WERI-Rb-1 (cell line): ENCODE data around the gene LRRTM4.

Experiments
- DNase-seq: peaks from one replicate; pipeline ENCODE4 v3.0.0-alpha.2; 2020
- H3K27ac ChIP-seq: fragments of 250-450 bp; sonication (Bioruptor Pico); 2 replicates; pipeline ENCODE4 v1.5.1; 2020; ENCODE audit warnings: mild to moderate bottlenecking, moderate library complexity
- H3K27me3 ChIP-seq: fragments of 250-450 bp; sonication (Bioruptor Pico); 2 replicates; pipeline ENCODE4 v1.5.1; 2021; ENCODE audit warnings: mild to moderate bottlenecking, low read depth, moderate library complexity; ENCODE audit not compliant: insufficient read depth, severe bottlenecking
- H3K36me3 ChIP-seq: fragments of 250-450 bp; sonication (Bioruptor Pico); 2 replicates; pipeline ENCODE4 v1.5.1; 2020; ENCODE audit warnings: mild to moderate bottlenecking, moderate library complexity
- H3K4me3 ChIP-seq: 2 replicates; pipeline ENCODE4 v1.5.1; 2011; ENCODE audit warnings: low read depth, mild to moderate bottlenecking, control low read depth, low read length
- H3K9me3 ChIP-seq: fragments of 250-450 bp; sonication (Bioruptor Pico); 2 replicates; pipeline ENCODE4 v1.5.1; 2021; ENCODE audit warnings: mild to moderate bottlenecking, moderate library complexity; ENCODE audit not compliant: severe bottlenecking
- CTCF ChIP-seq: IDR thresholded peaks from 2 replicates; pipeline ENCODE4 v1.5.1; 2011; ENCODE audit warnings: low read depth, mild to moderate bottlenecking, control low read depth, inconsistent platforms, low read length

Gene LRRTM4

GRCh38 chr2:77507657-77508056 is 14.5 kb downstream of the LRRTM4 start:
- H3K4me3 ChIP-seq: no peak overlapping the region
- H3K27me3 ChIP-seq: no peaks in the 10 kb centered on the region
- no peak for TF ChIP-seq CTCF
- H3K36me3 ChIP-seq: no peaks in the 10 kb centered on the region
- no peak overlapping the region for H3K27ac ChIP-seq
- H3K9me3 ChIP-seq: no peaks in the 10 kb centered on the region
- no peak for DNase-seq

GRCh38 chr2:77488141-77488540 is 34.0 kb downstream of the LRRTM4 start:
- DNase-seq: no peak
- TF ChIP-seq CTCF: no peak

GRCh38 chr2:77487074-77487803 is 34.9 kb downstream of the LRRTM4 start:
- no peaks in the 10 kb centered on the region for H3K9me3 ChIP-seq
- no peaks in the 10 kb centered on the region for H3K36me3 ChIP-seq
- no peak overlapping the region for H3K27ac ChIP-seq
- no peak for DNase-seq
- no peak overlapping the region for H3K4me3 ChIP-seq
- no peak for TF ChIP-seq CTCF
- H3K27me3 ChIP-seq: no peaks in the 10 kb centered on the region

More at GRCh38 chr2:77488141-77488540, 34.0 kb downstream of the LRRTM4 start:
- H3K9me3 ChIP-seq: no peaks in the 10 kb centered on the region
- H3K27ac ChIP-seq: no peak overlapping the region
- no peak overlapping the region for H3K4me3 ChIP-seq
- no peaks in the 10 kb centered on the region for H3K36me3 ChIP-seq
- H3K27me3 ChIP-seq: no peaks in the 10 kb centered on the region

GRCh38 chr2:77484026-77484425 is 38.1 kb downstream of the LRRTM4 start:
- no peak overlapping the region for H3K4me3 ChIP-seq
- no peak for TF ChIP-seq CTCF
- no peaks in the 10 kb centered on the region for H3K27me3 ChIP-seq
- DNase-seq: no peak
- H3K9me3 ChIP-seq: no peaks in the 10 kb centered on the region
- no peak overlapping the region for H3K27ac ChIP-seq
- H3K36me3 ChIP-seq: no peaks in the 10 kb centered on the region

GRCh38 chr2:77479895-77480294 is 42.3 kb downstream of the LRRTM4 start:
- no peaks in the 10 kb centered on the region for H3K36me3 ChIP-seq
- DNase-seq: no peak
- no peaks in the 10 kb centered on the region for H3K27me3 ChIP-seq
- no peaks in the 10 kb centered on the region for H3K9me3 ChIP-seq
- no peak overlapping the region for H3K4me3 ChIP-seq
- no peak for TF ChIP-seq CTCF
- H3K27ac ChIP-seq: no peak overlapping the region

GRCh38 chr2:77479395-77479794 is 42.8 kb downstream of the LRRTM4 start:
- no peak for DNase-seq
- H3K27ac ChIP-seq: no peak overlapping the region
- H3K4me3 ChIP-seq: no peak overlapping the region
- no peak for TF ChIP-seq CTCF
- no peaks in the 10 kb centered on the region for H3K36me3 ChIP-seq
- no peaks in the 10 kb centered on the region for H3K9me3 ChIP-seq
- H3K27me3 ChIP-seq: no peaks in the 10 kb centered on the region
